ENCODE measurements around the gene ATG16L1. TPM values are rescaled to one million over a fixed set of nuclear protein-coding genes. Genes with fewer than 3 reads are reported as not detected.
A peak's percentile ranks its signal among the peaks of the same experiment; 100 is the strongest.

Gene ATG16L1
- polyA plus RNA-seq (2013, experiment 1 of 2; ENCODE audit: insufficient read length): 11.0 TPM
- polyA plus RNA-seq (2013, experiment 2 of 2; ENCODE audit: insufficient read length): 13.3 TPM

- DNase-seq: peak; percentile 96
Measured at GRCh38 chr2:233251306-233252116, at the start of gene ATG16L1. TSS of gene ATG16L1 (plus strand) at chr2:233251673. CDS start at chr2:233251828, 155 bp downstream.

DNA sequence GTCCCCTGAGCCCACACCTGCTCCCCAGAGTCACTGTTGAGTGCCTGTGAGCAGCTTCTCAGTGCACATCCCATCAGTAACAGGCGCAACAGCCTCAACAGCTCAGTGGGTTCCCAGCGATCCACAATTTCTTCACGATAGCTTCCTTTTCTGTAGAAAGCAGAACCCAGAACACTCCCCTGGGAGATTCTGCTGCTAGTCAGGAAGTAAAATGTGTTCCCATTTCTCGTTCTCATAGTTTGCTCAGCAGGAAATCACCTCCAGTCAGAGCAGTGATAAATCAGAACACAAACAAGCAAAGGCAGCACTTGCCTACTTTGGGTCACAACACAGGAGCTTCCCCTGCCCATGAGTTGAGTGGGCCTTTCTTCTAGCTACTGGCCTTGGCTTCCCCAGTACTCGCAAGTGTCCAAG, 48.9 kb upstream of the ATG16L1 start:
- no peak for DNase-seq

- DNase-seq: no peak
Measured at GRCh38 chr2:233203060-233203459, 48.4 kb upstream of the ATG16L1 start.

DNA sequence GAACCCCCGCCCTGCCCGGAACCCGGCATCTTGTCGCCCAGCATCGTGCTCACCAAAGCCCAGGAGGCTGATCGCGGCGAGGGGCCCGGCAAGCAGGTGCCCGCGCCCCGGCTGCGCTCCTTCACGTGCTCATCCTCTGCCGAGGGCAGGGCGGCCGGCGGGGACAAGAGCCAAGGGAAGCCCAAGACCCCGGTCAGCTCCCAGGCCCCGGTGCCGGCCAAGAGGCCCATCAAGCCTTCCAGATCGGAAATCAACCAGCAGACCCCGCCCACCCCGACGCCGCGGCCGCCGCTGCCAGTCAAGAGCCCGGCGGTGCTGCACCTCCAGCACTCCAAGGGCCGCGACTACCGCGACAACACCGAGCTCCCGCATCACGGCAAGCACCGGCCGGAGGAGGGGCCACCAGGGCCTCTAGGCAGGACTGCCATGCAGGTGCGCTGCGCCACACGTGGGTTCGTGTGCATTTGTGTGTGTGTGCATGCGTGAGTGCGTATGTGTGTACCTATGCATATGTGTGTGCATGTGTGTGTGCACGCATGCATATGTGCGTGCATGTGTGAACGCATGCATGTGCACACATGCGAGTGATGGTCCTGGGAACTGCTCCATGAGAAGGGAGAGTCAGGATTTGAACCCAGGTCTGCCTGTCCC, 47.1 kb upstream of the ATG16L1 start:
- DNase-seq: no peak

- peak; percentile 28 for DNase-seq
Measured at GRCh38 chr2:233208382-233209116, 42.9 kb upstream of the ATG16L1 start.

DNA sequence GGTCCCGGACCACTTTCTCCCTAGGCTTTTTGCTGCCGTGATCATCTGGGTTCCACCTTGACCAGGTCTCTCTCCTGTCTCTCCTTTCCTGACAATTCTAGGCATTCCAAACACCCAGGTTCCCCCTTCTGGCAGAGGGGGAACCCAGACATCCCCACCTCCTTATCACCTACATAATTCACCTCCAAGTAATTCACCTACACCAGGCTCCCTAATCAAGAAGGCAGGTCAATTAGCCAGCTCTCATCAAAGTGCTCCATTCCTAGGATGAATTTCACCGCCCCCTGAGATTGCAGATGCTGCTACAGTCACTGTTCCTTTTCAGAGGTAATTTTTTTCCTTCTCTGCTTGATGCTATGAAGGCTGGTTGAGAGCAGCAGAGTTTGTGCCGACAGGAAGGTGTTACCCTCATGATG, 42.3 kb upstream of the ATG16L1 start:
- no peak for DNase-seq

DNA sequence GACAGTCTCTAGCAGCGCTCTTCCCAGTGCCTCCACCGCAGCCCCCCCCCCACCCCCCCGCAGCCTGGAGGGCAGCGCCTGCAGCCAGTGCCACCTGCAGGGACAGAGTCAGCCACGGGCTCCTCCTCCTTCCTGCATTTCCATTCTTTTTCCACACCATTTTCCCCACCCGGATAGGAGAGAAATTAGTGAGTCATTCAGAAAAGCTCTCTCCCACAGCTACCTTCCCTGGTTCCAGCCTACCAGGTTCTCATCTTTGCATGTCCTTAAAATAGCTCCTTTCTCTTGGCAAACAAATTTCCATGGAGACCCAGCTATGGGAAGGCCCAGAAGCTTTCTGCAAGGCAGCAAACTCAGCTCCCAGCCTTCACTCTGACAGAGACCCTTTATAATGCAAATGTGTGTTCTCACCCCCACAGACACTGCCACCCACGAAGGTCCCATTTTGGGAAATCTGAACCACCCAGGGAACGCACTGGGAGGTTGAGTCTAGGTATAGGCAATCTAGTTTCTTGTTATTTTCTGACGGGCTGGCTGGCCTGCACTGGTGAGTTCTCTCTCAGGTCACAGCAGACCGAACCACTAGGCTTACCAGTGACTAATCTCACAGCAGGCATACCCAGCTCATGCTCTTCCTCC, 41.8 kb upstream of the ATG16L1 start:
- DNase-seq: peak; percentile 71

DNA sequence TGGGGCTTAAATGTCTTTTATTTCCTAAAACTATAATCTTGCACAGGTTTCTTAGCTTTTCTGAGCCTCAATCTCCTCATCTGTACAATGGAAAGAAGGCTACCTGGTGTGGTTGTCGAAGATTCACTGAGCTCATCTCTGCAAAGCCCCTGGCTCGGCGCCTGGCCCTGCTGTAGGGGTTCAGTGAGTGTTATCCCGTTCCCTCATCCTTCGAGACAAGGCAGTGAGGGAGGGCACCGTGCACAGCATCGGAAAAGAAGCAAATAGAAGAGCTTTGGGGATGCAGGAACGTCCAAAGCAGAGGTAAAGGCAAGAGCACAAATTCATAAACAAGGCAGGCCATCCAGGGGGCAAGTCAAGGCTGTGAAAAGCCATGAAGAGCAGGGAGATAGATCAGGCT, 41.2 kb upstream of the ATG16L1 start:
- DNase-seq: no peak

- DNase-seq: peak; percentile 95
Measured at GRCh38 chr2:233210843-233211547, 40.5 kb upstream of the ATG16L1 start.

- DNase-seq: no peak
Measured at GRCh38 chr2:233211548-233211895, 40.0 kb upstream of the ATG16L1 start.

GRCh38 chr2:233213011-233213410, 38.5 kb upstream of the ATG16L1 start:
- no peak for DNase-seq

- DNase-seq: no peak
Measured at GRCh38 chr2:233213975-233214374, 37.5 kb upstream of the ATG16L1 start.

GRCh38 chr2:233217892-233218377, 33.5 kb upstream of the ATG16L1 start:
- DNase-seq: no peak

GRCh38 chr2:233218836-233219235, 32.6 kb upstream of the ATG16L1 start:
- DNase-seq: no peak

GRCh38 chr2:233219848-233220247, 31.6 kb upstream of the ATG16L1 start:
- DNase-seq: no peak

GRCh38 chr2:233221378-233222063, 30.0 kb upstream of the ATG16L1 start:
- no peak for DNase-seq

GRCh38 chr2:233223059-233223894, 28.2 kb upstream of the ATG16L1 start:
- DNase-seq: no peak

DNA sequence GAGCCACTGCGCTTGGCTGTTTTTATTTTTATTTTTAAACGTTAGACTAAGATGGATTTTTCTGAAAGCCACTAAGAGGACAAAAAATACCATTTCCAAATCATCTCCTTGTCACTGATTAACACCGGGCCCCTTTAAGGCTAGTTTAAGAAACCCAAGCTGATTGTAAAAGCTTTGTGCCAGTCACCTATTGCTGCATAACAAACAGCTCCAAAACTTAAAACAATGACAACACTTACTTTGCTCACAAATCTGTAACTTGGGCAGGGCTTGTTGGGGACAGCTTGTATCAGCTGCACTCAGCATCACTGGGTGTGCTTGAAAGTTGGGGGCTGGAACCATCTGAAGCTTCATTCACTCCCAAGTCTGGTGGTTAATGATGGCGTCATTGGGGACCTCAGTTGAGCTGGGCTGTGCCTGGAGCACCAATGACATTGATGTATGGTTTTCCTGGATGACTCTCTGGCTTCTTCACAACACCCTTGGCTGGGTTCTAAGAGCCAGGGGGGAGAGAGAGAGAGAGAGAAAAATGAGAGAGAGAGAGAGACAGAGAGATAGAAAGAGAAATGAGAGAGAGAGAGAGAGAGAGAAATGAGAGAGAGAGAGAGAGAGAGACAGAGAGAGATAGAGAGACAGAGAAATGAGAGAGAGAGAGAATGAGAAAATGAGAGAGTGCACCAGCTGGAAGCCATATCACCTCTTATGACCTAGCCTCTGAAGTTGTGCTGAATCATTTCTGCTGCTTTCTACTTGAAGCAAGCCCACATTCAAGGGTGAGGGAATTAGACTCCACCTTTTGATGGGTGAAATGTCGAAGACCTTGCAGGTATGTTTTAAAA, 26.0 kb upstream of the ATG16L1 start:
- no peak for DNase-seq

DNA sequence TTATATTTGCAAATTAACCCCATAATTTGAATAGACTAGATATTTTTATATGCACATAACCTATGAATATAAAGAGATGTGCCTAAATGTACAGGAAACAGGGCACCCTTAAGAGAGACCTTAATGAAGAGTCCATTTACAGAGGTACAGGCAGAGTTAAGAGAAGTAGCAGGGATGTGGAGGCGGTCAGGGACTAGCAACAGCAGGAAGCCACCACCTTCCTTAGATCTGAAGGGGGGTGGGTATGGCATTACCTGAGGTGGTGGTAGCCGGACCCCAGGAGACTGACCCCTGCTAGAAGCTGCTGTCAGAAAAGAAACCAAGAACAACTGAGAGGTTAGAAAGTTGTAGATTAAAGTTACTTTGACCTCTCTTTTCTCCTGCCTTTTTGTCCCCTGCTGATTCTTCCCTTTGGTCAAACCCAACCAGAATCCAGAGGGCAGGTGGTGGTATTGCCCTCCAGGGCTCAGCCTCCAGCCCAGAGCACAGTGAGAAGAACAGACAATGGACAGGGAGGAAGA, 24.9 kb upstream of the ATG16L1 start:
- DNase-seq: no peak
